NB4 (cell line): ENCODE results near the gene ASIC1.

Source experiments
- CTCF ChIP-seq: IDR thresholded peaks from one replicate; pipeline ENCODE4 v1.5.1; 2012; ENCODE audit warnings: low read depth, low read length
- POLR2A ChIP-seq: IDR thresholded peaks from 2 replicates; pipeline ENCODE4 v1.6.1; 2011; ENCODE audit warnings: mild to moderate bottlenecking; ENCODE audit not compliant: insufficient read length; ENCODE audit errors: extremely low read depth

DNA sequence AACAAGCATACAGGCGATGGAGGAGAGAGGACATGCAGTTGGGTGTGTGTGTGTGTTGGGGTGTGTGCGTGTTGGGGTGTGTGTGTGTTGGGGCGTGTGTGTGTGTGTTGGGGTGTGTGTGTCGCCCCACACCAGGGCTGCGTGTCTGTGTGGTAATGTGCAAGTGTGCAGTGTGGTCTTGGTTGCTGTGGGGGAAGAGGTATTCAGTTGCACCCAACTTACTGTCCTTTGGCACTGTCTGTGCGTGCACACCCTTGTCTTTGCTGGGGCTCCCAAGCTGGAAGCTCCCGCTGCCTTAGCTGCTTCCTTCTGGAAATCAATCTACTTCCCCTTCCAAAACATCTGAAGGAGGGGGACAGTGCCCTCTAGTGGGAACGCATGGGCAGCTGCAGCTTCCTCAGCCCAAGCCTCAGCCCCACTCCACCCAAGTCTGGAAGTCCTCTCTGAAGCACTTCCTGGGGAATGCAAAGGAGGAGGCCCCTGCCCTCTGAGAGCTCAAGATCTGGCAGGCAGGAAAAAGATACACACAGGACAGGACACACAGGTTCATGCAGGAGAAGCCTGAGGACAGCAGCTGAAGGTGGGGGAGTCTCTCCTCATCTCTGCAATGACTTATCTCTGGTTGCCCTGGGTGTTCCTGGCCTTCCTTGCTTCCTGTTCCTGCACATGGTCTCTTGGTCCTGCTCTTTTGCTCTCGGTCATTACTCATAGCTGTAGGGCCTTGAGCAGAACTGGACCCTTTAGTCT, 13.1 kb downstream of the ASIC1 start:
- TF ChIP-seq CTCF (peak; percentile 97), POLR2A (no peak)
